GM18909 (cell line): ENCODE results near the gene MCF2L2.
"Not testable (repeated sequence)": the region's sequence is repeated elsewhere in the genome, so short reads cannot be mapped to it uniquely, and the experiment has no call there.

ENCODE experiments used
- ATAC-seq: cut with Tn5 transposase; IDR thresholded peaks from one replicate; pipeline ENCODE4 v1.9.1; 2021; ENCODE audit warnings: mild to moderate bottlenecking; ENCODE audit not compliant: unreplicated experiment, poor library complexity

MCF2L2 gene

DNA sequence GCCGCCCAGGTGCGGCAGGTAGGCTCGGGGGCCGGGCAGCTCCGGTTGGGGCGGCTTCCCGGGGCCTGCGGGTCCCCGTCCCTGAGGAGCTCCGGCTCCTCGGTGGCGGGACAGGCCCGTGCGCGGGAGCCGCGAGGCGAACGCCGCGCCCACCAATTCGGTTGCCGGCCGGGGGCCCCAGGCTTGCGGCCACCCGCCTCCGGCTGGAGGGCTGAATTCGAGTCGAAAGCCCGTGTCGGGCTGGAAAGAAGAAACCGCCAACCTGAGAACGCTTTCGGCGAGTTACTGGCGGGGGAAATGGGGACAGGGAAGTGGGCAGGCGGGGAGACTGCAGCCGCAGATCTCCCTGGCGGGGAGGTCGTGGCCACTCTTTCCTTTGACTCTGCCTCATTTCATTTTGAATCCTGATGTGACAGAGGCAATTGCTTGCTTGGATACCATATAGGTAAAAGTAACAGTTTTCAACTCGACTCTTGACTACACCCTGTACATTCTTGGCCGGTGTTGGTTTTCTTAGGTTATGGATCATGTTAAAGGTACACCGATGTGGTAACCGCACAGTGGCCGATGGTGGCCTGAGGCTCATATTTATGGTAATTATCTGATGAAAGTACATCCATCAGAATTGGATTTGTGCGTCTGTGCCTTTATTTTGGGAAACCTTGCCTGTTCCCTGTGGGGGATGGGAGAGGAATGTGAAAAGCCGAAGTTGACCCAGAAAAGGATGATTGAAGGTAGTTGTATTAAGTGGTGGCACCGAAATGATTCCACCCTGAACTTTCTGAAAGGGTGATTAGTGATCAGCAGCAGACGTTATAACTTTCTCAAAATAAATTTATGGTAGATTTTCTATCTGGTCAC is 173.7 kb downstream of the MCF2L2 start:
- ATAC-seq: no peak

- ATAC-seq: no peak
Measured at GRCh38 chr3:183253528-183254486, 174.6 kb downstream of the MCF2L2 start.

DNA sequence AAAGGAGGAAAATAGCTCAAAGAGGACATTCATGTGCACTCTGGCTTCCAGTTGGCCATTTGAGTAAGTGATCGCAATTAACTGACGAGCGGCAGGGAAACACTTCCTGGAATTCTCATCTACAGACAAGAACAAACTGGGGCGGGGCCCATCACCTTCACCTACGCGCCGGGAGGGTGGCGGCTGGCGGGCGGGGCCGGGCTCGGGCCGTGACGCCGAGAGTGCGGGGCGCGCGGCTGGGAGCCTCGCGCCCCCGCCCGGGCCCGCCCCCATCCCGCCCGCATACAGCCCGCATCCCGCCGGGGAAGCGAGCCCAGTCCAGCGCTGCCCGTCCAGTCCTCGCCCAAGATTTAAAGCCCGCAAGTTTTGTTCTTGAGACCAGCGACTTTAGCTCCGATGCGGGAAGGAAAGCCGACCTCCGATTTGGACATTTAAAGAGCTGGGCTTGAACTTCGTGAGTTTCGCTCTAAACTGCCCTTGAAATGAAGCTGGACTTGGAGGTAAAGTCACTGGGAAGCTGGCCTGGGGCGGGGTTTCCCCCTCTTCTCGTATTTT is 175.4 kb downstream of the MCF2L2 start, which contains the start of gene B3GNT5:
Gene B3GNT5 (plus strand): TSS at position 281 of the 555 bp plus-strand sequence. CDS start 16,546 bp downstream, outside the sequence.
- ATAC-seq: no peak

GRCh38 chr3:183252118-183252782 is 176.2 kb downstream of the MCF2L2 start:
- ATAC-seq: no peak

GRCh38 chr3:183249006-183249718 is 179.3 kb downstream of the MCF2L2 start:
- no peak for ATAC-seq

DNA sequence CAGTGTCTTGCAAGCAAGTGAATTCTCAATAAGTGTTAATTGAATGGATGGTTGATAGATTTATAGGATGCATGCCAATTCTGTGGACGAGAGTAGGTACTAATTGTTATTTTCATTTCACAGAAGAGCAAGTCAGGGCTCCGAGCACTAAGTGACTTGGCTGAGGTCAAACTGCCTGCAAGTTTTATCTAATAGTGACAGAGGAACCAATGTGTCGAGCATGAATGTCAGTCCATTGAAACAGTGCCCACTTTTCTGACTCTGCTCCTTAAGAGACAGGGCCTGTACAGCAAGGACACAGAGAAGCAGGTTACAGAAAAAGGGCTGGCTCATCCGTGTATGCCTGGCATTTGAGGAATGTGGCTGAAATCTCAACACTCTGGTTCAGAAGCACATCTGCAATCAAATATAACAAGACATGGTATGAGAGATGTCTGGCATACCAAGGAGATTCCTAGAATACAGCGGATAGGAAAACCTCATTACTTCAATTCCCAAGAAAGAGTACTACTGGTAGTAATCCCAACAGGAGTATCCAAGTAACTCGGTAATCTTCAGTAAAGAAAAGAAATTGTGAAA is 181.3 kb downstream of the MCF2L2 start:
- ATAC-seq: no peak

- ATAC-seq: no peak
Measured at GRCh38 chr3:183244981-183245476, 183.4 kb downstream of the MCF2L2 start.

DNA sequence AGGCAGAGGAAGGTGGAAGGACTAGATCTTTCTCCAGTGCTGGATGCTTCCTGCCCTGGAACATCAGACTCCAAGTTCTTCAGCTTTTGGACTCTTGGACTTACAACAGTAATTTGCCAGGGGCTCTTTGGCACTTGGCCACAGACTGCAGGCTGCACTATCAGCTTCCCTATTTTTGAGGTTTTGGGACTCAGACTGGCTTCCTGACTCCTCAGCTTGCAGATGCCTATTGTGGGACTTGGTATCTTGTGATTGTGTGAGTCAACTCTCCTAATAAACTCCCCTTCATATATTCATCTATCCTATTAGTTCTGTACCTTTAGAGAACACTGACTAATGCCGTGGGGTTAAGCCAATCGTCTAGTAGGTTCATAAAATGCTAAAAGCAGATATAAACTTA is 184.2 kb downstream of the MCF2L2 start:
- ATAC-seq: no peak

GRCh38 chr3:183242431-183242830 is 186.0 kb downstream of the MCF2L2 start:
- ATAC-seq: no peak

DNA sequence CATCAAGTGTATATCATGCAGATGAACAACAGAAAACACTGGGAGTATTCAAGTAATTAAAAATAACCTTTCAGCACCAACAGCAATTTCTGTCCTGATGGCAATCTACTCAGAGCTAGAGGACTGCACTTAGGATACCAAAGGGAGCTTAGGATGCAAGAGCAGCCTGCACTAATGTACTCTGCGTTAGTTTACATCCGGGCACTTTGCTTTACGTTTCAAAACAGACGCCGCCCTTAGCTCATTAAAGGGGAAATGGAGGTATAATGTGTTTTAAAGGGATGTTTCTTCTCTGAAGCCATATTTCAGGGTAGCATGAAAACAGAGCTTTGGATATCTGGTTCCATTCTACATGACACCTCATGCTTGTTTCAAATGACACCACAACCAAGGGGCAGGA is 189.4 kb downstream of the MCF2L2 start:
- no peak for ATAC-seq

DNA sequence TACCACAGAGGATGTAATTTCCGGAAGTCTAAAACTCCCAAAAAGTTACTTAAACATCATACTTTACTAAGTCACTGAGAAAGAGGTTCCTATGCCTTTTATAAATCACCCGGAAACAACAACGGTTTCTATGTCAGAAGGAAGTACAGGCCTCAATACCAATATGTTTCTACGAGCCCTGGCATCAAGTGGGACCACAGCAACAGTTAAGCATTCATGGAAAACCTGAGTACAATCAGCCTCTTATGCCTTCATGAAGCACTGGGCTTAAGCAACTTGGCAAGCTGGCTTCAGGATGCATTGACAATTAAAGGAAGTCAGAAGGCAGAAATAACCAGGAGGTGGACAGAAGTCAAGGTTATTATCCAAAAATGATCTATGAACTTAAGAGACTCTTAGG is 194.5 kb downstream of the MCF2L2 start:
- ATAC-seq: no peak

- no peak for ATAC-seq
Measured at GRCh38 chr3:183230826-183231225, 197.6 kb downstream of the MCF2L2 start.

GRCh38 chr3:183230251-183230650 is 198.2 kb downstream of the MCF2L2 start:
- ATAC-seq: not testable (repeated sequence)

DNA sequence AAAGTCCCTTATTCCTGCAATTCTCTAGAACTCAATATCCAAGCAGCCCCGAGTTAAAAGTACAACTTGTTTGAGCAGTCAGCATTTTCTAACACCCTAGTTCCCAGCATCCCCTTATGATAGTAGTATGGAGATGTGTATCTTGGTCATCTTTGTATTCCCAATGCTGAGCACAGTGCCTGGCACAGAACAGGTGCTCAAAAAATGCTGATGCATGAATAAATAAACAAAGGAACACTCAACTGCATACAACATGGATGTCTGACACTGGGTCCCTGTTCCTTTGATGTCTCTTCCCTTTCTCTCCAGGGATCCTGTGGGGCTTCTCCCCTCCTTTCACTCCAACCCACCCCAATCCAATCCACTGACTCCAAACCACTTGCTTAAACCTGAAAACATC is 199.2 kb downstream of the MCF2L2 start:
- no peak for ATAC-seq

- ATAC-seq: no peak
Measured at GRCh38 chr3:183227586-183227985, 200.8 kb downstream of the MCF2L2 start.

- no peak for ATAC-seq
Measured at GRCh38 chr3:183226333-183226890, 202.0 kb downstream of the MCF2L2 start.

GRCh38 chr3:183224180-183224970 is 204.0 kb downstream of the MCF2L2 start:
- no peak for ATAC-seq
